ENCODE measurements around the gene RPL18A.

Gene RPL18A

DNA sequence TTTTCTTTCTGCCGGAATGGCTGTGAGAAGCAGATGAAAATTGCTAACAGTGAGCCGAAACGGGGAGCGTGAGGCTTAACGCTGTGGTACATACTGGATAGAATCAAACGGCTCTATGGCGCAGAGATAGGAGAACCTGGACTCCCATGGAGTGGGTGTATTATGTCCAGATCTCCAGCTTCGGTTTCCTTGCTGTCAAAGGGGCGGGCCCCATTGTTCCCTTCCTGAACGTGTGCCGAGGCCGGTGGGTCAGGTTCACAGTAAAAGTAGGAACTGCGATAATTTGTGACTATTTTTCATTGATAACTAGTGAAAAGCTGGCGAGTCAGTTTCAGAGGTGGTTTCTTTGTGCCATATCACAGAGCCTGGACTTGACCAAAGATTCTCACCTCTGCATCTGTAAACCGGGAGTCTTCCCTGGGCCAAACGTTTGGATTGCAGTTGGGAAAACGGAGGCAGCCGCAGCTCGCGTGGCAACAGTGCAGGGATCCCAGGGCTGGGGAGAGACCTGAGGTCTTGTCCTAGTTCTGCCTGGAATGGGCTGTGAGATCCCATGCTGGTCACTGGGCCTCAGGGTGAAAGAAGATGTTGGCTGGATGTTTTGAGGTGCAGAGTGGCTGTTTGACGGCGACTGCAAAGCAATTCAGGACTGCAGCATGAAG, 752 bp downstream of the RPL18A start:
- Histone ChIP-seq H3K36me3 (ENCODE audit: insufficient read depth, low read length) (peaks cover 17% of the 10 kb centered on the region; the same call in 1 of the 2 replicates), H3K4me1 (ENCODE audit: control insufficient read depth, insufficient read depth, low read length, unreplicated experiment) (peaks cover 7% of the 10 kb centered on the region)

DNA sequence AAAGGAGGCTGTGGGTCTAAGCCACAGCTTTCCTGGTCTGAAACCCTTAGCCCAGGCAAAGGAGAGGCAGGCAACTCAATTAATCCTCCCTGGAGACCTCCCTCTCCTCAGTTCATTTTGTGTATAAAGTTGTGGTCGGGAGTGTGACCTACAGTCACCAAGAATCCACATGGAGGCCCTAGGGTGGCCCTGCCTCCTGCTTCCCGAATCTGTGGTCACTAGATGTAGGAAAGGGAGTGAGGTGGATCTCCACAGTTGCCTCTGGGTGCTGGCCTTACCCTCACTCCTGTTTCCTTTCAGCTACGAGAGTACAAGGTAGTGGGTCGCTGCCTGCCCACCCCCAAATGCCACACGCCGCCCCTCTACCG, 1.3 kb downstream of the RPL18A start:
- Histone ChIP-seq H3K79me2 (ENCODE audit: control insufficient read depth, insufficient read depth, low read length, unreplicated experiment) (peaks cover 33% of the 10 kb centered on the region), H3K4me3 (ENCODE audit: low read depth, low read length) (peak overlapping the region; percentile 83), H3K27ac (ENCODE audit: low read depth, low read length) (peak overlapping the region; percentile 32; the same call in 1 of the 2 replicates), H3K36me3 (ENCODE audit: insufficient read depth, low read length) (peaks cover 17% of the 10 kb centered on the region; the same call in 1 of the 2 replicates), H3K27me3 (ENCODE audit: insufficient read depth, low read length) (no peaks in the 10 kb centered on the region), H3K4me1 (ENCODE audit: control insufficient read depth, insufficient read depth, low read length, unreplicated experiment) (peaks cover 7% of the 10 kb centered on the region), H2AFZ (ENCODE audit: low read length, unreplicated experiment) (no peak overlapping the region)

More for the DNA sequence above, 752 bp downstream of the RPL18A start:
- H3K27ac ChIP-seq (ENCODE audit: low read depth, low read length), result peak overlapping the region; percentile 32; the same call in 1 of the 2 replicates
- peak overlapping the region; percentile 83 for H3K4me3 ChIP-seq (ENCODE audit: low read depth, low read length)
- no peak overlapping the region for H2AFZ ChIP-seq (ENCODE audit: low read length, unreplicated experiment)
- H3K79me2 ChIP-seq (ENCODE audit: control insufficient read depth, insufficient read depth, low read length, unreplicated experiment), result peaks cover 33% of the 10 kb centered on the region
- no peaks in the 10 kb centered on the region for H3K27me3 ChIP-seq (ENCODE audit: insufficient read depth, low read length)

DNA sequence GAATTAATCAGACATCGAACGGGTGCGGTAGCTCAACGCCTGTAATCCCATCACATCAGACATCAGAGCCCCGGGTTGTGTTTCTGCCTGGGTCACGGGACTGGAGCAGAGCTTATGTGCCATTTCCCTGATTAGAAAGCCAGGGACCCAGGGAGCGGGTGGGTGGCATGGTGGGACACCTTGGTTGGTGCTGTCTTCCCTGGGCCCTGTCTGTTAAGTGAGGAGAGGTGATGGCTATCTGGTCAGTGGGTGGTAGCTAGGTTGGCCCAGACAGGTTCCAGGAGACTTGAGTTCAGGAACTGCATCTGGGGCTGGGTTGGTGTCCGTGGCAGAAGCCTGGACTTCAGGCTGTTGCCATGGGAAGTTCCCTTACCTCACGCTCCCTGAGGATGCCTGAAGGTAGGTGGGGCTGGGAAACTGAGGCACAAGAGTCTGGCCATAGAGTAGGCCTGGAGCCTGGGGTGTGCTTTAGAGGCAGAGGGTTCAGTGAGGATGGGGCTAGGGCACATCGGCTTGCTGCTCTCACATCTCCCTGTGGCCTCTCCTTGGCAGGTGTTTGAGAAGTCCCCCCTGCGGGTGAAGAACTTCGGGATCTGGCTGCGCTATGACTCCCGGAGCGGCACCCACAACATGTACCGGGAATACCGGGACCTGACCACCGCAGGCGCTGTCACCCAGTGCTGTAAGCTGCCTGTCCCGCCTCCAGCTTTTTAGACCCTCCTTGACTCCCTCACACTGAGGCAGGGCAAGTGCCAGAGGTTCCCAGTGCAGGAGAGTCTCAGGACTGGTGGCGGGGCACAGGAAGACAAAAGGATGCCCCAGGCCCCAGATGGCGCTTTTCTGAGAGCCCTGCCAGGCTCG, 2.1 kb downstream of the RPL18A start:
- peaks cover 7% of the 10 kb centered on the region for H3K4me1 ChIP-seq (ENCODE audit: control insufficient read depth, insufficient read depth, low read length, unreplicated experiment)
- H3K79me2 ChIP-seq (ENCODE audit: control insufficient read depth, insufficient read depth, low read length, unreplicated experiment), result peaks cover 33% of the 10 kb centered on the region
- no peak overlapping the region for H2AFZ ChIP-seq (ENCODE audit: low read length, unreplicated experiment)
- peaks cover 17% of the 10 kb centered on the region; the same call in 1 of the 2 replicates for H3K36me3 ChIP-seq (ENCODE audit: insufficient read depth, low read length)
- H3K27me3 ChIP-seq (ENCODE audit: insufficient read depth, low read length), result no peaks in the 10 kb centered on the region
- H3K4me3 ChIP-seq (ENCODE audit: low read depth, low read length), result peak overlapping the region; percentile 83
- H3K27ac ChIP-seq (ENCODE audit: low read depth, low read length), result no peak overlapping the region; the same call in 1 of the 2 replicates

DNA sequence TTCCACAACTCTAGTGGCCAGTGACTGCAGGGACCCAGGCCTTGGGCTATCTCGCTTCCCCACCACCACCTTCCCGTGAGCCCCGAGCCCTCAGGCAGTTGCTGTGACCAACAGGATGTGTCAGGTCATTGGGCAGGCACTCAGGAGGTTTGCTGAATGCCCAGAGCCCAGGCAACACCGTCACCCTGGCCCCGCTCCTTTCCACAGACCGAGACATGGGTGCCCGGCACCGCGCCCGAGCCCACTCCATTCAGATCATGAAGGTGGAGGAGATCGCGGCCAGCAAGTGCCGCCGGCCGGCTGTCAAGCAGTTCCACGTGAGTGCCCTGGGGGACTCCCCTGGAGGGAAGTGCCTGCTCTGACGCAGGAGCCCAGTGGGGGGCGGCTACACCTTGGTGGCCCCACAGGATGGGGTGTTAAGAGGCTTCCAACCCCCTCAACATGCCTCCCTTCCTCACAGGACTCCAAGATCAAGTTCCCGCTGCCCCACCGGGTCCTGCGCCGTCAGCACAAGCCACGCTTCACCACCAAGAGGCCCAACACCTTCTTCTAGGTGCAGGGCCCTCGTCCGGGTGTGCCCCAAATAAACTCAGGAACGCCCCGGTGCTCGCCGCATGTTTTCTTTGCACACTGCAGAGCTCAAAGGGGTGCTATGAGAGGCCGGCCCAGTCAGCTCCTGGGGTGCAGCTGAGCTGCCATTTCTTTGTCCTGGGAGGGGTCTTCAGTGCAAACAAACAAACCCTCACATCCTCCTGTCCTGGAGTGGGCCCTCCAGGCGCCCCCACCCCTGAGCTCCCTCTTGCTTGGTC, 3.2 kb downstream of the RPL18A start:
- Histone ChIP-seq H3K36me3 (ENCODE audit: insufficient read depth, low read length) (peaks cover 17% of the 10 kb centered on the region; the same call in 1 of the 2 replicates), H3K79me2 (ENCODE audit: control insufficient read depth, insufficient read depth, low read length, unreplicated experiment) (peaks cover 33% of the 10 kb centered on the region), H3K4me3 (ENCODE audit: low read depth, low read length) (no peak overlapping the region), H3K4me1 (ENCODE audit: control insufficient read depth, insufficient read depth, low read length, unreplicated experiment) (peaks cover 7% of the 10 kb centered on the region), H3K27ac (ENCODE audit: low read depth, low read length) (no peak overlapping the region), H2AFZ (ENCODE audit: low read length, unreplicated experiment) (no peak overlapping the region), H3K27me3 (ENCODE audit: insufficient read depth, low read length) (no peaks in the 10 kb centered on the region)

DNA sequence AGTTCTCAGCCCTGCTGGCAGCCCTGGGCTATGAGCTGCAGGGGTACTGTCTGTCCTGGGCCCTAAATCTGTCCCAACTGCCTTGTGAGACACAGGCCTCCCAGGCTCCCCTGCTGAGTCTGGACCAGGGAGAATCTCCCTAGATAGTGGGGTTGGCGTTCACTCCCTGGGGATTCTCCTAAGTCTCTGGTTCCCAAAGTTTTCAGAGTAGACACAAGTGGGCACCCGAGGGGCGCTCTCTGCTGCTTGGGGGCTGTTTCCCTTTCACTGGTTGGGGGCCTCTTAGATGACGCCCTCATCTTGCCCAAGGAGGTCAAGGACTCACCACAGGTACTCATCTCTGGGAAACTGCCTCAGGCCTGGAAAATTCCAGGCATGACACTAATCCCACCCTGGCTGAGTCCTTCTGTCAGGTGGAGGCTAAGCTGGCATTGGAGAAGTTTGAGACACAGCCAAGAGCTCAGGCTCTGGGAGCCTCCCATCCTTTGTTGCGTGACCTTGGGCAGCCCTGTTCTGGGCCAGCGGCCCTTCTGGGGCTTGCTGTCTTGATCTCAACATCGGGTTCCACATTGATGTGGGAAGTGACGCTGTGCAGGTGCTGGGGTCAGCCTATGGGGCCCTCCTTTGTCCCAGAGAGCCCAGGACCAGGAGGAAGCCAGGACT, 3.9 kb downstream of the RPL18A start:
- Histone ChIP-seq H3K4me1 (ENCODE audit: control insufficient read depth, insufficient read depth, low read length, unreplicated experiment) (peaks cover 7% of the 10 kb centered on the region), H3K4me3 (ENCODE audit: low read depth, low read length) (no peak overlapping the region), H3K27me3 (ENCODE audit: insufficient read depth, low read length) (no peaks in the 10 kb centered on the region), H2AFZ (ENCODE audit: low read length, unreplicated experiment) (no peak overlapping the region), H3K27ac (ENCODE audit: low read depth, low read length) (no peak overlapping the region), H3K36me3 (ENCODE audit: insufficient read depth, low read length) (peaks cover 17% of the 10 kb centered on the region; the same call in 1 of the 2 replicates), H3K79me2 (ENCODE audit: control insufficient read depth, insufficient read depth, low read length, unreplicated experiment) (peaks cover 33% of the 10 kb centered on the region)

GRCh38 chr19:17865364-17866311, 5.9 kb downstream of the RPL18A start:
- no peak overlapping the region for H3K4me3 ChIP-seq (ENCODE audit: low read depth, low read length)
- no peak overlapping the region for H3K27ac ChIP-seq (ENCODE audit: low read depth, low read length)
- peaks cover 11% of the 10 kb centered on the region; the same call in 1 of the 2 replicates for H3K27me3 ChIP-seq (ENCODE audit: insufficient read depth, low read length)
- peaks cover 24% of the 10 kb centered on the region for H3K79me2 ChIP-seq (ENCODE audit: control insufficient read depth, insufficient read depth, low read length, unreplicated experiment)
- H3K36me3 ChIP-seq (ENCODE audit: insufficient read depth, low read length), result peaks cover 16% of the 10 kb centered on the region; the same call in 1 of the 2 replicates
- H2AFZ ChIP-seq (ENCODE audit: low read length, unreplicated experiment), result no peak overlapping the region
- H3K4me1 ChIP-seq (ENCODE audit: control insufficient read depth, insufficient read depth, low read length, unreplicated experiment), result peaks cover 7% of the 10 kb centered on the region

DNA sequence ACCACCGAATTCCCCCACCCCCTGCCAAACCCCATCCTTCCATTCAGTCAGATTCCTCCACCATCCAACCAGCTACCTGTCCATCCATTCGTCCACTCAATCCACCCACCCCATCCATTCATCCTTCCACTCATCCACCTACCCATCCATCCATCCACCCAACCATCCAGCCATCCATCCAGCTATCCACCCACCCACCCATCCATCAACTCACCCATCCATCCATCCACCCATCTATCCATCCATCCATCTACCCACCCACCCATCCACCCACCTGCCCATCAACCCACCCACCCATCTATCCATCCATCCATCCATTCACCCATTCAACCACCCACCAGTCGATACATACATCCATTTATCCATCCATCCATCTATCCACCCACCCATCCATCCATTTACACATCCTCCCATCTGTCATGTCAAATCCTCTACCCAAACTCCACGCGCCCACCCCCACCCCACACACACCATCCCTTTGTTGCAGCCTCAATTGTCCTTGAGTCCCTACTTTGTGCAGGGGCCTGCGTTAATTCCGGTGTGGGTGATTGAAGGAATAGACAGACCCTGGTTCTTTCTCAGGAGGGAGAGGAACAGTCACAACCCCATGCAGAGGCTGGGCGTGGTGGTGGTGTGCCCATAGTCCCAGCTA, 6.7 kb downstream of the RPL18A start:
- H3K4me1 ChIP-seq (ENCODE audit: control insufficient read depth, insufficient read depth, low read length, unreplicated experiment), result peaks cover 5% of the 10 kb centered on the region
- peaks cover 12% of the 10 kb centered on the region; the same call in 1 of the 2 replicates for H3K36me3 ChIP-seq (ENCODE audit: insufficient read depth, low read length)
- H3K27me3 ChIP-seq (ENCODE audit: insufficient read depth, low read length), result peaks cover 19% of the 10 kb centered on the region; the same call in 1 of the 2 replicates
- no peak overlapping the region for H3K27ac ChIP-seq (ENCODE audit: low read depth, low read length)
- no peak overlapping the region for H3K4me3 ChIP-seq (ENCODE audit: low read depth, low read length)
- peaks cover 16% of the 10 kb centered on the region for H3K79me2 ChIP-seq (ENCODE audit: control insufficient read depth, insufficient read depth, low read length, unreplicated experiment)
- H2AFZ ChIP-seq (ENCODE audit: low read length, unreplicated experiment), result no peak overlapping the region

- H3K79me2 ChIP-seq (ENCODE audit: control insufficient read depth, insufficient read depth, low read length, unreplicated experiment), result peaks cover 10% of the 10 kb centered on the region
- H2AFZ ChIP-seq (ENCODE audit: low read length, unreplicated experiment), result no peak overlapping the region
- H3K27me3 ChIP-seq (ENCODE audit: insufficient read depth, low read length), result peaks cover 24% of the 10 kb centered on the region; the same call in 1 of the 2 replicates
- H3K4me3 ChIP-seq (ENCODE audit: low read depth, low read length), result no peak overlapping the region
- H3K4me1 ChIP-seq (ENCODE audit: control insufficient read depth, insufficient read depth, low read length, unreplicated experiment), result no peaks in the 10 kb centered on the region
- H3K36me3 ChIP-seq (ENCODE audit: insufficient read depth, low read length), result peaks cover 7% of the 10 kb centered on the region; the same call in 1 of the 2 replicates
- H3K27ac ChIP-seq (ENCODE audit: low read depth, low read length), result no peak overlapping the region
These were observed 7.3 kb downstream of the RPL18A start for GRCh38 chr19:17866964-17867486.

DNA sequence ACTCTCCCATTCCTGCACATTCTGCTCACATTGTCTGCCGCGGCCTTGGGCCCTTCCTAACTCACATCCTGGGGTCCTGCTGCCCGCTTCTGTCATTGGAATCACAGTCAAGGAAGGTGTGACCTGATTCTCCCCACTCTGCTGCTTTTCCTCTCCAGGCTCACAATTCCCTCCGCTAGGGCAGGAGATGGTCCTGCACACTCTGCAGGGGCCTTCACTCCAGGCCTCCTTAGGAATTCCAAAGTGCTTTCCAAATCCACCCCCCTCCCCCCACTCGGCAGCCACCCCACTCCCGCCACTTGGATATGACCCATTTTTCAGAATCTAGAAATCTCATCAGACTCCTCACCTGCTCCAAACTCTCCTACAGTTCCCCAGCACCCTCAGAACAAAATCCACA, 9.0 kb downstream of the RPL18A start:
- Histone ChIP-seq H3K27ac (ENCODE audit: low read depth, low read length) (no peak overlapping the region), H3K27me3 (ENCODE audit: insufficient read depth, low read length) (peaks cover 38% of the 10 kb centered on the region), H3K4me1 (ENCODE audit: control insufficient read depth, insufficient read depth, low read length, unreplicated experiment) (no peaks in the 10 kb centered on the region), H2AFZ (ENCODE audit: low read length, unreplicated experiment) (no peak overlapping the region), H3K36me3 (ENCODE audit: insufficient read depth, low read length) (no peaks in the 10 kb centered on the region), H3K79me2 (ENCODE audit: control insufficient read depth, insufficient read depth, low read length, unreplicated experiment) (no peaks in the 10 kb centered on the region), H3K4me3 (ENCODE audit: low read depth, low read length) (no peak overlapping the region)

All from ACC112 (cell line).